T-helper 17 cell (primary cell): Measurements from ENCODE around the gene PSAP. TPM values are rescaled to one million over a fixed set of nuclear protein-coding genes. Genes with fewer than 3 reads are reported as not detected.
"Not testable (repeated sequence)": the region's sequence is repeated elsewhere in the genome, so short reads cannot be mapped to it uniquely, and the experiment has no call there.

Source experiments
- ATAC-seq: fragments of 150-1000 bp; cut with Tn5 transposase; 2 replicates; pipeline ENCODE4 v1.10.0; 2021; ENCODE audit warnings: mild to moderate bottlenecking, moderate library complexity
- DNase-seq, 3 donors: peaks; one replicate each; pipeline versions ENCODE4 v3.0.0 to v3.0.0-alpha.2; 2020 to 2021
- H3K9me3 ChIP-seq: one replicate; pipeline ENCODE4 v1.7.0; 2013; ENCODE audit warnings: low read length, mild to moderate bottlenecking; ENCODE audit not compliant: control insufficient read depth, poor library complexity, severe bottlenecking
- H3K27ac Mint-ChIP-seq: one replicate; pipeline ENCODE4 v1.8.0; 2022; ENCODE audit warnings: mild to moderate bottlenecking, moderate library complexity, mixed read lengths
- H3K27me3 Mint-ChIP-seq: one replicate; pipeline ENCODE4 v1.8.0; 2022; ENCODE audit warnings: mixed read lengths
- H3K36me3 Mint-ChIP-seq: one replicate; pipeline ENCODE4 v1.8.0; 2022; ENCODE audit warnings: low read depth, mixed read lengths
- H3K4me1 Mint-ChIP-seq: one replicate; pipeline ENCODE4 v1.8.0; 2022; ENCODE audit warnings: mild to moderate bottlenecking, mixed read lengths
- H3K4me3 Mint-ChIP-seq: one replicate; pipeline ENCODE4 v1.8.0; 2022; ENCODE audit warnings: mild to moderate bottlenecking, moderate library complexity, mixed read lengths
- total RNA-seq, 4 donors: library from RNA in 2 of 4; stranded (reverse) in 2 of 4; gene quantifications; one replicate each; pipeline ENCODE4 v1.2.3 and lab custom pipeline; 2022 to 2026

PSAP gene
- total RNA-seq, 2 donors from 2014 or later = 225 to 235 TPM

DNA sequence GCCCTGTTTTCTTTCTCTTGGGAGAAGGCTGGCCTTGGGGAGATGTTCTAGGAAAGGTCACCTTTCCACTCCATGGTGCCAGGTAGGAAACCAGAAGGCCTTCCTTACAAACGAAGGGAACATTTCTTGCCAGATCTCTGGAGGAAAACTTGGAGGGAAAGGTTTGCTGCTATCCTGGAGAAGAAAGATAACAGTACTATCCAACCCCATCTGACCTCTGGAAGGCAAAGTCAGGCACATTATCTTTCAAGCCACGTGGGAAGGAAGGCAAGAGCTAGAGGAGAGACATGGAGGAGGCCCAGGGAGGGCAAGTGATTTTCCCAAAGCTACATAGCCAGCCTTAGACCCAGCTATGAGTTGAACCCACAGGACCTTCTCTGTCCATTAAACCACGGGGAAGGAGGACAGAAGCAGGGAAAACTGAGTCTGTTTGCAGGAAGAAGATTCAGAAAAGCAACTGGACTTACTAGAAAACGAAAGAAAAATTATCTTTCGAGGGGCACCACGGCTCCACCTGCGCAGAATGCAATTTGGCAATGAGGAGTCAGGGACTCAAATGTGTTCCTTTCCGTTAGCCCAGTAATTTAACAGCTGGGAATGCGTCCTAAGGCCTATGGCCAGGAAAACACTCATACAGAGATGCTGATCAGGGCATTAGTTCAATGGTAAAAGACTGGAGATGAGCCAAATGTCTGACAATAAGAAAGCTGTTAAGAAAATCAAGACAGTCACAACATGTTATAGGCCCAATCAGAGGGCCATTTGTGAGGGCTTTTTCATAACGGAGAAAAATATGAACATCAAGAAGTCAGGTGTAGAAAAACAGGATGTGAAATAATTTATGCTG lies 32.0 kb upstream of the PSAP start:
- no peaks in the 10 kb centered on the region for H3K9me3 ChIP-seq
- peaks cover 13% of the 10 kb centered on the region for H3K4me1 Mint-ChIP-seq
- H3K36me3 Mint-ChIP-seq = no peaks in the 10 kb centered on the region
- ATAC-seq (no peak), DNase-seq (no peak)
- no peak overlapping the region for H3K4me3 Mint-ChIP-seq
- no peaks in the 10 kb centered on the region for H3K27me3 Mint-ChIP-seq
- H3K27ac Mint-ChIP-seq = no peak overlapping the region

GRCh38 chr10:71881647-71882355 lies 30.8 kb upstream of the PSAP start:
- peak overlapping the region; percentile 83 for H3K27ac Mint-ChIP-seq
- H3K27me3 Mint-ChIP-seq = no peaks in the 10 kb centered on the region
- H3K9me3 ChIP-seq = no peaks in the 10 kb centered on the region
- H3K4me3 Mint-ChIP-seq = no peak overlapping the region
- peaks cover 13% of the 10 kb centered on the region for H3K4me1 Mint-ChIP-seq
- DNase-seq = no peak
- H3K36me3 Mint-ChIP-seq = no peaks in the 10 kb centered on the region
- no peak for ATAC-seq

DNA sequence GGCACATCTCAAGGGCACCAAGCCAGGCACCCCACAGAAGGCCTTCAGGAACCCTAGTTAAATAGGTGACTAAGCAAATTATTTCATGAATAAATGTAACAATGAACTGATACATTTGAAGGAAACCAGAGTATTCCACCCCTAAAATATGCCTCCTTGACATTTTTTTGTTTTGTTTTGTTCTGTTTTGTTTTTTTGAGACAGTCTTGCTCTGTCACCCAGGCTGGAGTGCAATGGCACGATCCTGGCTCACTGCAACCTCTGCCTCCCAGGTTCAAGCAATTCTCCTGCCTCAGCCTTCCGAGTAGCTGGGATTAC lies 30.2 kb upstream of the PSAP start:
- H3K27ac Mint-ChIP-seq = peak overlapping the region; percentile 83

GRCh38 chr10:71880425-71881306 lies 29.6 kb upstream of the PSAP start:
- no peaks in the 10 kb centered on the region for H3K9me3 ChIP-seq
- H3K4me1 Mint-ChIP-seq = peaks cover 13% of the 10 kb centered on the region
- no peaks in the 10 kb centered on the region for H3K27me3 Mint-ChIP-seq
- no peak overlapping the region for H3K27ac Mint-ChIP-seq
- ATAC-seq (no peak), DNase-seq (no peak)
- peak overlapping the region; percentile 21 for H3K4me3 Mint-ChIP-seq
- no peaks in the 10 kb centered on the region for H3K36me3 Mint-ChIP-seq

More for the DNA sequence above, 30.2 kb upstream of the PSAP start:
- H3K4me1 Mint-ChIP-seq = peaks cover 13% of the 10 kb centered on the region
- DNase-seq, H3K4me3 Mint-ChIP-seq, ATAC-seq, H3K36me3 Mint-ChIP-seq, H3K27me3 Mint-ChIP-seq, H3K9me3 ChIP-seq: not testable (repeated sequence)

DNA sequence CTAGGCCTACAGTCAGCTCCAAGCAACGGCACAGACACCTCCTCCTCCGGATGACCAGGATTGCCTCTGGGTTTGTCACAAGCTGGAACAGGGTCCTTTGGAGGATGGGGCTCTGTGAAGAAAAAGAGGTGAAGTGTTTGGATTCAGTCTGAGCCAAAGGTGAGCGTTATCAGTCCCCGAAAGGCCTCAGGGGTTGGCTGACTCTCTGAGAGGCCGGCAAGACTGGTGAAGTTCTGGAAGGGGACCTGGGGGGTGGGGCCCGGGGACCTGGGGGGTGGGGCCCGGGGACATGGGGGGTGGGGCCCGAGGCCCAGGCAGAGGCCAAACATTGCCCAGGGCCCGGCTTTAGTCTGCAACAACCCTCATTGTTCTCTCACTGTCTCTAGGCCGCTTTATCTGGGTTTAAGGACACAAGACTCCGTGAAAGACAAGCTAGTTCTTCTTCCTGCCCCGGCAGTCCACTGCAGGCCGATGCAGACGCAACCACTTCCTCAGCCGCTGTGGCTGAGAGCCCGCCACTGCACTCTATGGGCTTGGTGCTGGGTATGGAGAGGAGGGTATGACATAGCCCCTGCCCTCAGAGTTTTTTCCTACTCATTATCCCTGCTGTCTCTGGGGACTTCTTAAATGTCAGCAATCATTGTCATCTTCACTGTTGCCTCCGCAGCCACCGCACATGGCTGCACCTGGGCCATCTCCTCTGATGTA lies 27.4 kb upstream of the PSAP start:
- no peaks in the 10 kb centered on the region for H3K36me3 Mint-ChIP-seq
- H3K9me3 ChIP-seq = no peaks in the 10 kb centered on the region
- DNase-seq (no peak), ATAC-seq (peak; percentile 70)
- H3K4me3 Mint-ChIP-seq = peak overlapping the region; percentile 31
- peaks cover 11% of the 10 kb centered on the region for H3K4me1 Mint-ChIP-seq
- no peaks in the 10 kb centered on the region for H3K27me3 Mint-ChIP-seq
- H3K27ac Mint-ChIP-seq = no peak overlapping the region

DNA sequence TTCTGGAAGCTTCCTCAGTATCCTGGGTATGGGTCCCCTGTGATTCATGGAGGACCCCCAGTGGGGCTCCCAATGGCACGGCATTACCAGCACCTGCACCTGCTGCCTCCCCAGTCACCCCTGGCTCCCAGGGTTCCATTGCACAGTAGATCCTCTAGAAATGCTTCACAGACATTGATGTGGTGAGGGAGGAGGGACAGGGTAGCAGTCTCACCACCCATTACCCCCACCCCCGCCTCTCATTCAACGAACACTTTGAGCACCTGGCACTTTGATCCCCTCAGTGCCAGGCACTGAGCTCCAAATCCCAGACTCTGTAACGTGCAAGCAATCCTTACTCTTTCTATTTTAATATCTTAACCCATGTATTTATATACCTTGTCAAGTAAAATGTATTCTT lies 26.8 kb upstream of the PSAP start:
- Mint-ChIP-seq H3K4me3 (no peak overlapping the region), H3K4me1 (peaks cover 10% of the 10 kb centered on the region)
- DNase-seq = no peak

GRCh38 chr10:71874680-71875354 lies 23.8 kb upstream of the PSAP start:
- H3K9me3 ChIP-seq, H3K4me1 Mint-ChIP-seq, H3K27ac Mint-ChIP-seq, H3K4me3 Mint-ChIP-seq, H3K27me3 Mint-ChIP-seq, DNase-seq, H3K36me3 Mint-ChIP-seq, ATAC-seq: not testable (repeated sequence)

More for the DNA sequence above, 26.8 kb upstream of the PSAP start:
- Mint-ChIP-seq H3K27ac (no peak overlapping the region), H3K27me3 (no peaks in the 10 kb centered on the region), H3K36me3 (no peaks in the 10 kb centered on the region)
- H3K9me3 ChIP-seq = no peaks in the 10 kb centered on the region
- ATAC-seq = no peak

- DNase-seq (no peak), ATAC-seq (no peak)
- peaks cover 4% of the 10 kb centered on the region for H3K4me1 Mint-ChIP-seq
- no peak overlapping the region for H3K4me3 Mint-ChIP-seq
- no peaks in the 10 kb centered on the region for H3K27me3 Mint-ChIP-seq
- no peak overlapping the region for H3K27ac Mint-ChIP-seq
- no peaks in the 10 kb centered on the region for H3K9me3 ChIP-seq
- H3K36me3 Mint-ChIP-seq = no peaks in the 10 kb centered on the region
Measured at GRCh38 chr10:71873582-71874211, 22.6 kb upstream of the PSAP start.

DNA sequence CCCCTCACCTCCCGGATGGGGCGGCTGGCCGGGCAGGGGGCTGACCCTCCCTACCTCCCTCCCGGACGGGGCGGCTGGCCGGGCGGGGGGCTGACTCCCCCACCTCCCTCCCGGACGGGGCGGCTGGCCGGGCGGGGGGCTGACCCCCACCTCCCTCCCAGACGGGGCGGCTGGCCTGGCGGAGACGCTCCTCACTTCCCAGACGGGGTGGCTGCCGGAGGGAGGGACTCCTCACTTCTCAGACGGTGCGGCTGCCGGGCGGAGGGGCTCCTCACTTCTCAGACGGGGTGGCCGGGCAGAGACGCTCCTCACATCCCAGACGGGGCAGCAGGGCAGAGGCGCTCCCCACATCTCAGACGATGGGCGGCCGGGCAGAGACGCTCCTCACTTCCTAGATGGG lies 18.6 kb upstream of the PSAP start:
- not testable (repeated sequence) for H3K4me3 Mint-ChIP-seq, H3K27me3 Mint-ChIP-seq, H3K4me1 Mint-ChIP-seq, H3K9me3 ChIP-seq, ATAC-seq, DNase-seq, H3K27ac Mint-ChIP-seq, H3K36me3 Mint-ChIP-seq

GRCh38 chr10:71868192-71868697 lies 17.2 kb upstream of the PSAP start:
- Mint-ChIP-seq H3K36me3 (no peaks in the 10 kb centered on the region), H3K27ac (no peak overlapping the region), H3K27me3 (no peaks in the 10 kb centered on the region), H3K4me3 (no peak overlapping the region), H3K4me1 (peaks cover 3% of the 10 kb centered on the region)
- ATAC-seq (peak; percentile 41), DNase-seq (no peak)
- no peaks in the 10 kb centered on the region for H3K9me3 ChIP-seq

GRCh38 chr10:71865561-71866041 lies 14.6 kb upstream of the PSAP start:
- H3K4me3 Mint-ChIP-seq = no peak overlapping the region

DNA sequence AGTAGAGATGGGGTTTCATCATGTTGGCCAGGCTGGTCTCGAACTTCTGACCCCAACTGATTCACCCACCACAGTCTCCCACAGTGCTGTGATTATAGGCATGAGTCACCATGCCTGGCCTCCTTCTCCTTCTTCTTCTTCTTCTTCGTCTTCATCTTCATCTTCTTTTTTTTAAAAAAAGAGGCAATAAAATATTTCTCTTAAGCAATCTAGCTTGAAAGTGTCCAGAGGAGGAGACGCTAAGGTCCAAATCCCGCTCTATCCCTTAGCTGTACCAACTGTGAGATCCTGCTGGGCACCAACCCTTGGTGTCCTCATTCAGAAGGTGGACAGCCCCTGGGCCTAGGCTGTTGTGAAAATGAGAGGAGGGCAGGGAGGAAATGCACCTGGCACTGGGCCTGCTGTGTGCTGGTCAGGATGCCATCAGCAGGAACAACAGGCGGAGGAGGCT lies 13.9 kb upstream of the PSAP start:
- ATAC-seq (no peak), DNase-seq (no peak)
- peaks cover 3% of the 10 kb centered on the region for H3K4me1 Mint-ChIP-seq
- no peak overlapping the region for H3K27ac Mint-ChIP-seq
- no peaks in the 10 kb centered on the region for H3K27me3 Mint-ChIP-seq
- no peak overlapping the region for H3K4me3 Mint-ChIP-seq
- no peaks in the 10 kb centered on the region for H3K9me3 ChIP-seq
- H3K36me3 Mint-ChIP-seq = no peaks in the 10 kb centered on the region

More at GRCh38 chr10:71865561-71866041, 14.6 kb upstream of the PSAP start:
- Mint-ChIP-seq H3K36me3 (no peaks in the 10 kb centered on the region), H3K27me3 (no peaks in the 10 kb centered on the region), H3K27ac (no peak overlapping the region), H3K4me1 (peaks cover 3% of the 10 kb centered on the region)
- DNase-seq (no peak), ATAC-seq (no peak)
- H3K9me3 ChIP-seq = no peaks in the 10 kb centered on the region
